Common myeloid progenitor, CD34-positive (primary cell): Measurements from ENCODE around the gene PPP1R9A.
A peak's percentile ranks its signal among the peaks of the same experiment; 100 is the strongest.

Experiments used
- CTCF ChIA-PET: fragments of 350-600 bp; sonication (Branson Sonifier 250); formaldehyde crosslinking; loops from one replicate; lab custom pipeline; 2021; ENCODE audit warnings: antibody characterized with exemption; lab: Charles Lee
- POLR2A ChIA-PET: fragments of 350-600 bp; sonication (Branson Sonifier 250); formaldehyde crosslinking; loops from one replicate; lab custom pipeline; 2021; ENCODE audit warnings: antibody characterized with exemption; lab: Charles Lee
- DNase-seq, 3 donors: peaks; one replicate each; pipeline versions ENCODE4 v3.0.0 to v3.0.0-alpha.2; 2013
- H3K27ac ChIP-seq, 2 experiments: 1 replicate in 1 of 2; 2 replicates in 1 of 2; pipeline ENCODE4 v1.7.0; 2013; ENCODE audit warnings: inconsistent platforms in 2 of 2, low read length in 2 of 2, mild to moderate bottlenecking in 2 of 2, low read depth in 1 of 2, moderate library complexity in 1 of 2; ENCODE audit not compliant: severe bottlenecking in 2 of 2, insufficient read depth in 1 of 2, poor library complexity in 1 of 2
- H3K27me3 ChIP-seq, 5 experiments: replicated peaks in 2 of 5; 1 replicate in 3 of 5; 2 replicates in 2 of 5; pipeline versions ENCODE4 v1.6.1 to v1.7.0; 2013; ENCODE audit warnings: low read length in 4 of 5, mild to moderate bottlenecking in 2 of 5, moderate library complexity in 2 of 5, inconsistent platforms in 1 of 5; ENCODE audit not compliant: insufficient read depth in 5 of 5, control insufficient read depth in 4 of 5
- H3K36me3 ChIP-seq, 4 experiments: 1 replicate in 2 of 4; 2 replicates in 2 of 4; pipeline versions ENCODE4 v1.6.1 to v1.7.0; 2013; ENCODE audit warnings: low read length in 3 of 4, control low read depth in 1 of 4, mild to moderate bottlenecking in 1 of 4; ENCODE audit not compliant: control insufficient read depth in 4 of 4, insufficient read depth in 4 of 4
- H3K4me1 ChIP-seq, 4 experiments: 1 replicate in 3 of 4; 2 replicates in 1 of 4; pipeline versions ENCODE4 v1.6.1 to v1.7.1; 2013; ENCODE audit warnings: low read length in 3 of 4, mild to moderate bottlenecking in 3 of 4, control low read depth in 1 of 4, inconsistent platforms in 1 of 4, moderate library complexity in 1 of 4; ENCODE audit not compliant: control insufficient read depth in 4 of 4, insufficient read depth in 4 of 4; ENCODE audit errors: control extremely low read depth in 1 of 4
- H3K4me3 ChIP-seq, 7 experiments: 1 replicate in 4 of 7; 2 replicates in 3 of 7; pipeline versions ENCODE4 v1.5.1 to v1.7.0; 2013; ENCODE audit warnings: mild to moderate bottlenecking in 7 of 7, low read length in 6 of 7, moderate library complexity in 6 of 7, inconsistent platforms in 2 of 7, low read depth in 2 of 7, control low read depth in 1 of 7; ENCODE audit not compliant: insufficient read depth in 4 of 7, control insufficient read depth in 1 of 7; ENCODE audit errors: extremely low read depth in 1 of 7
- H3K9me3 ChIP-seq, 5 experiments: 1 replicate in 4 of 5; 2 replicates in 1 of 5; pipeline versions ENCODE4 v1.6.1 to v1.7.1; 2013; ENCODE audit warnings: low read length in 4 of 5, mild to moderate bottlenecking in 2 of 5, inconsistent platforms in 1 of 5, low read depth in 1 of 5, moderate library complexity in 1 of 5; ENCODE audit not compliant: control insufficient read depth in 4 of 5, insufficient read depth in 2 of 5; ENCODE audit errors: control extremely low read depth in 1 of 5
- WGBS: methylation state at CpG from one replicate; pipeline ENCODE4 v1.1.5; 2013; ENCODE audit not compliant: insufficient coverage; 5-methylcytosine and 5-hydroxymethylcytosine counted together

PPP1R9A gene

DNA sequence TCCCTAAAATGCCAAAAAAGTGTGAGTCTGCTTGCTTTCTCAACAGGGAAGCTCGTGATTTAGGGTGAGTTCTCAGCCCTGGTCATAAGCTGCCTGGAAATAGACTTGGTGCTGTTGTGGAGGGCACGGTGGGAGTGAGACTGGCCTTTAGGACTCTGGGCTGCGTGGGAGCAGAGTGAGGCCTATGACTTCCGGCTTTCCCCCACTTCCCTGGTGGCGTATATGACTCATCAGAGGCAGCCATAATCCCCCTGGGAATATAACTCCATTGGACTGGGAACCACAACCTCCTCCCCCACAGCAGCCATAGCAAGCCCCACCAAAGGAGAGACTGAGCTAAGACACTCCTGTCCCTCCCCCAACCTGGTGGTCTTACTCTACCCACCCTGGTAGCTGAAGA, 321.9 kb downstream of the PPP1R9A start:
- POLR2A ChIA-PET, result no interaction called here
- H3K36me3 ChIP-seq, result no peaks in the 10 kb centered on the region
- H3K27me3 ChIP-seq, result no peaks in the 10 kb centered on the region
- H3K27ac ChIP-seq, result no peak overlapping the region
- WGBS, result 100% methylated on average over 3 of the region's 5 CpGs
- no peaks in the 10 kb centered on the region for H3K4me1 ChIP-seq
- no peak overlapping the region for H3K4me3 ChIP-seq
- DNase-seq, result no peak
- H3K9me3 ChIP-seq, result peaks cover 0 to 5% (median 4%) of the 10 kb centered on the region in 5 experiments
- CTCF ChIA-PET, result interaction anchor here (1.0 kb wide), 1 partner anchor 9 kb away, joined by 3 read pairs; no protein-coding TSS in a partner anchor

DNA sequence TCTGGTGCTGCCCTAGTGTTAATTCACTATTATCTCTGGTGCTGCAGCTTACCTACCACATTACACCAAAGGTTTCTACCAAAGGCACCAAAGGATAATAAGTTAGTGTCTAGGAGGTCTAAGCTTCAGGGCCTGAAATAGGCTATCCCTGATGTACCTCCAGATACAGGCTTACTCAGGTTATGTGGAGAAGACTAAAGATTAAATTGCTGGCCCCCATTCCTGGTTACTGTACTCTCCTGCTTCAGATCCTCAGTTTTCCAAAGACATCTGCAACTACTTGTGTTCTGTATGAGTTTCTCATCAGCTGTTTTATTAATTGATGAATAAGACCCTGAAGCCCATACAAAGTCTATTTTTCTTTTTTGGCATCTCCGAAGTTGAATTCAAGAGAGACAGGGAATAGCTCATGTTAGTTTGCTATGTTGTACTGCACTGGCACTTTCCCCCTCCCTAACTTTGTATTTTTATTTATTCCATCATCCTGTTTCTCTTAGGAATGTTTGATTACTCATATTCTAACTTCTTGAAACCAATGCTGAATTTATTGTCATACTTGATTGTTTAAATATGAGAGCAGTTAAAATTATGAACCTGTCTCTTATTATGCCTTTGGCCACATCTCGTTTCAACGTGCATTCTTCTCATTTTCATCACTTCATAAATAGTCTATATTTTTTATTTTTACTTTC, 331.0 kb downstream of the PPP1R9A start:
- no peak overlapping the region for H3K27ac ChIP-seq
- ChIA-PET POLR2A (no interaction called here), CTCF (interaction anchor here (1.4 kb wide), 1 partner anchor 9 kb away, joined by 3 read pairs; no protein-coding TSS in a partner anchor)
- no peaks in the 10 kb centered on the region for H3K9me3 ChIP-seq
- DNase-seq, result no peak
- H3K36me3 ChIP-seq, result no peaks in the 10 kb centered on the region
- no CpG with 5 or more reads among the region's 3 CpGs for WGBS
- H3K27me3 ChIP-seq, result no peaks in the 10 kb centered on the region
- peak overlapping the region in 2 of 7 experiments; percentile 19 to 26 for H3K4me3 ChIP-seq
- H3K4me1 ChIP-seq, result no peaks in the 10 kb centered on the region

DNA sequence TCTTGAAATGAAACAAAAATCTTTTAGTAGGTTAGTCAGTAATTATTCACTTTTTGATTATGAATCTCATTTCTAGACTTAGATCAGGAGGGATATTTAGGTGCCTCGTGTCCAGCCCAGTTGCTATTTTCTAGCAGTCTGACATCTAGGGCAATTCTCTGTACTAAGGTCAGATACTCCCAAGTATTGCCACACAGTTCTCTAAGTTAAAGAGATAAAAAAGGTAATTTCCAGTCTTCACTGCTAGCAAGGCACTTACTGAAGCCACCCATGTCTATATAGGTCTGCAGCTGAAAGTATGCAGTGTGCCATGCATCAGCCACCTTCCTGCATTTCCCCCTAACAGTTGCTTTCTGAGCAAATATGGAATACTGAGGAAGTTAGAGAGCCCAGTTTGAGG, 333.5 kb downstream of the PPP1R9A start:
- H3K27ac ChIP-seq, result no peak overlapping the region
- no peaks in the 10 kb centered on the region for H3K36me3 ChIP-seq
- ChIA-PET CTCF (no interaction called here), POLR2A (no interaction called here)
- peaks cover 0 to 1% (median 0%) of the 10 kb centered on the region in 5 experiments for H3K27me3 ChIP-seq
- no peak for DNase-seq
- H3K9me3 ChIP-seq, result no peaks in the 10 kb centered on the region
- no peaks in the 10 kb centered on the region for H3K4me1 ChIP-seq
- no CpG with 5 or more reads among the region's 1 CpG for WGBS
- no peak overlapping the region for H3K4me3 ChIP-seq

DNA sequence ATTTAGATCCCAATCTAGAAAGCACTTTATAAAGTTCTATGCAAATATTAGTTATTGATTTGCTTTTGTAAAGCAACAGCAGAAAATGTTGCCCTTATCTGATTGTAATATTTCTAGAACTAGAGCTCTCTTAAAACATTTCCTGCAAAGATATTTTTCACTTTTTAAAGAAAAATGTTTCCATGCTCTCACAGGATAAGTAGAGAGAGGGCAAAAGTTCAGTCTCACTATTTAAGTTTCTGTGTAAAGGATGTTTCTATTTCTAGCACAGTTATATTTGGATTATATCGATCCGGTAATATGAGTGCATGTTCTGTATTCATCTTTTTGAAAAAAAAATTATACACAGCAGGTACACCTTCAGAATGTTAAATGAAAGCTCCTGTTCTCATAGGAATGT, 334.9 kb downstream of the PPP1R9A start:
- Histone ChIP-seq H3K36me3 (no peaks in the 10 kb centered on the region), H3K4me3 (no peak overlapping the region)
- CTCF ChIA-PET, result interaction anchor here (1.1 kb wide), 1 partner anchor 11 kb away, joined by 3 read pairs; no protein-coding TSS in a partner anchor

DNA sequence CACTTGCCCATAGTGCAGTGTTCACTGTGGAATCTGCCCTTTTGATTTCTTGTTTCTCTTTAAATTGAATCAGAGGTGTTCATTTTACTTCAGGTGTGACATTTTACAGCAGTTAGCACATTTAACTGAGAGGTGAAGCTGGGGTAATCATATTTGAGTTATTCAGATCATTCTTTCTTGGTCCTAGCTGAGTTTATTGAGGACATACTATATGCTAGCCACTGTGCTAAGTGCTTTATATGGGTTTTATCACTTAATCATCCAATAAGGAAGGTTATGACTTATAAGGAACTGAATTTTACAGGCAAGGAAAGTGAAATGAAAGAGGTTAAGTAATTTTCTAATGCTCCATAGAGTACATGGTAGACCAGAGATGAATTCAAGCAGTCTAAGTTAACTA, 337.2 kb downstream of the PPP1R9A start:
- CTCF ChIA-PET, result interaction anchor here (0.5 to 1.3 kb wide), 3 partner anchors 111 to 795 kb away, joined by 3 to 4 read pairs (median 4); no protein-coding TSS in a partner anchor
- Histone ChIP-seq H3K4me1 (no peaks in the 10 kb centered on the region), H3K4me3 (no peak overlapping the region), H3K36me3 (no peaks in the 10 kb centered on the region), H3K27me3 (peaks cover 0 to 3% (median 0%) of the 10 kb centered on the region in 5 experiments), H3K27ac (no peak overlapping the region), H3K9me3 (no peaks in the 10 kb centered on the region)
- POLR2A ChIA-PET, result no interaction called here
- DNase-seq, result no peak

More for the DNA sequence above, 334.9 kb downstream of the PPP1R9A start:
- Histone ChIP-seq H3K27ac (no peak overlapping the region), H3K9me3 (no peaks in the 10 kb centered on the region), H3K4me1 (no peaks in the 10 kb centered on the region), H3K27me3 (peaks cover 0 to 3% (median 0%) of the 10 kb centered on the region in 5 experiments)
- DNase-seq, result no peak
- WGBS, result no CpG with 5 or more reads among the region's 2 CpGs
- POLR2A ChIA-PET, result no interaction called here

DNA sequence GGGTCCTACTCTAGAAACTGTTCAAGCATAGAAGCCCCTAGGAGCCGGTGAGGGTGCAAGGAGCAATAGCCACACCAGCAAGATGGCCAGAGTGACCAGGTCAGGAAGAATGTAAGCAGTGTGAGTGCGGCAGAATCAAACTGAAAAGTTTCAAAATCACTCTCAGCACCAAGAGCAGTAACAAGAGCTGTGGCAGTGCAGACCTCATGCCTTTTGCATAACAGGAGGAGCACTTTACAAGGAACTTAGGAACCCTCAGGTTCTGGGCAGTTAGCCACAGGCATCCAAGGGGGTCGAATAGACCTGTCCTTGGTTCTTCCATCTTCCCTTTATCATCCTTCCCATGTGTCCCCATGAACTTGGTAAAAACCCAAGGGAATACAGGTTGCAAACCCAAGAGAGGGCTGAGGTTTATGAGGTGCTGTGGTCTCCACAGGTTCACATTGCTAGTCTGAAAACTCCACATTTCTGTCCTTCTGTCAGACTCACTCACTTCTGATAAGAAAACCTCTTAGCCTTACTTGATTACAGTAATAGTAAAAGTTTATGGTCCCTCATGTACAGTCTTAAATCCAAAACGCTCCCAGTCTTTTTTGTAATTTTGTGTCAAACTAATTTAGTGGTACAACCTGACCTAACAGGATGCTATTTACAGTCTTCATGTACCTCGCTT, 338.6 kb downstream of the PPP1R9A start:
- POLR2A ChIA-PET, result no interaction called here
- 100% methylated on average over 1 of the region's 5 CpGs for WGBS
- Histone ChIP-seq H3K27me3 (peaks cover 0 to 3% (median 0%) of the 10 kb centered on the region in 5 experiments), H3K4me3 (no peak overlapping the region), H3K27ac (no peak overlapping the region), H3K4me1 (no peaks in the 10 kb centered on the region), H3K9me3 (no peaks in the 10 kb centered on the region), H3K36me3 (no peaks in the 10 kb centered on the region)
- CTCF ChIA-PET, result interaction anchor here (1.3 kb wide), 1 partner anchor 16 kb away, joined by 3 read pairs; no protein-coding TSS in a partner anchor
- no peak for DNase-seq
